DND-41 (cell line): Measurements from ENCODE around the gene SMIM5.

Experiments
- CTCF ChIP-seq: IDR thresholded peaks from 2 replicates; pipeline ENCODE4 v1.5.1; 2012; ENCODE audit warnings: borderline replicate concordance, low read length, moderate library complexity, mild to moderate bottlenecking; ENCODE audit not compliant: poor library complexity, severe bottlenecking; ENCODE audit errors: extremely low read depth
- EZH2 ChIP-seq: IDR thresholded peaks from 3 replicates; pipeline ENCODE4 v1.6.1; 2012; ENCODE audit warnings: borderline replicate concordance, low read depth, mild to moderate bottlenecking, moderate library complexity, low read length, inconsistent platforms; ENCODE audit not compliant: severe bottlenecking

DNA sequence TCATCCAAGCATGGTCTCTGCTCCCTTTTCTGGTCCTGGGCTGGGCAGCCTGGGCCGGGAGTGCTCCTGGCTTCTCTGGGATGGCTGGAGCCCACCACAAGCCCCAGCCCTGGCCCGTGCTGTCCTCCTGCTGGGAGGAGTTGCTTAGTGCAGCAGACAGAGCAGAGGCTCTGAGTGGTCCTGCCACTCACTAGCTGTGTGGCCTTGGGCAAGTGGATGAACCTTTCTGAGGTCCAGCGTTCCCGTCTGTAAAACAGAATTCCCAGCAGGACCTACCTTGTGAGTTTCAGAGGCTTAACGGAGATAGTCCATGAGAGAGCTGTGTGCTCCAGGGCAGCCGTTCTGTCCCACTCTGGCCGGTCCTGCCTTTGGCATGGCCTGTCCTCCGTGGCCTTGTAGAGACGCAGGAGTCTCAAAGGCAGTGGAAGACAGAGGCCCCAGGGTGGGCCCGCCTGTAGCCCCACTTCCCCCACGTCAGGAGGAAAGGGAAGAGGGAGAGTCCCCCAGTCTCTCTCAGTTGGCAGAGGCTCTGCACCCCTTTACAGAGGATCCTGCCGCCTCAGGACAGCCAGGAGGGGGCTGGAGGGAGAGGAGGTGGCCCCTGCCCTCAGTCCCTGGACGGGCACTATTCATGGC lies 37.8 kb upstream of the SMIM5 start:
- TF ChIP-seq CTCF (no peak), EZH2 (no peak)
